CD14-positive monocyte (primary cell): ENCODE data around the gene COL12A1. TPM values are rescaled to one million over a fixed set of nuclear protein-coding genes. Genes with fewer than 3 reads are reported as not detected.

Experiments
- DNase-seq, 3 donors: peaks; one replicate each; pipeline ENCODE4 v3.0.0-alpha.2; 2011 to 2022
- H2AFZ ChIP-seq: 2 replicates; pipeline ENCODE4 v1.6.0; 2012; ENCODE audit warnings: mild to moderate bottlenecking, low read depth, low read length, inconsistent platforms; ENCODE audit not compliant: insufficient read depth, poor library complexity, severe bottlenecking
- H3K27ac ChIP-seq, 2 donors: 1 replicate in 1 of 2; 2 replicates in 1 of 2; pipeline ENCODE4 v1.5.1; 2012 to 2013; ENCODE audit warnings: low read length in 2 of 2, control low read depth in 1 of 2, inconsistent platforms in 1 of 2, low read depth in 1 of 2, mild to moderate bottlenecking in 1 of 2
- H3K27me3 ChIP-seq, 2 donors: one replicate each; pipeline versions ENCODE4 v1.6.0 to v1.6.1; 2011 to 2013; ENCODE audit warnings: low read length in 2 of 2; ENCODE audit not compliant: control insufficient read depth in 2 of 2, insufficient read depth in 2 of 2
- H3K36me3 ChIP-seq, 2 donors: replicated peaks in 1 of 2; 1 replicate in 1 of 2; 2 replicates in 1 of 2; pipeline versions ENCODE4 v1.5.1 to v1.6.1; 2012 to 2013; ENCODE audit warnings: low read length in 2 of 2, control low read depth in 1 of 2, inconsistent platforms in 1 of 2, mild to moderate bottlenecking in 1 of 2; ENCODE audit not compliant: insufficient read depth in 2 of 2, control insufficient read depth in 1 of 2
- H3K4me1 ChIP-seq, 2 donors: 1 replicate in 1 of 2; 2 replicates in 1 of 2; pipeline versions ENCODE4 v1.5.1 to v1.6.1; 2012 to 2013; ENCODE audit warnings: low read length in 2 of 2, control low read depth in 1 of 2, inconsistent platforms in 1 of 2, mild to moderate bottlenecking in 1 of 2, moderate library complexity in 1 of 2; ENCODE audit not compliant: insufficient read depth in 2 of 2, control insufficient read depth in 1 of 2
- H3K4me2 ChIP-seq: replicated peaks from 2 replicates; pipeline ENCODE3; 2012; ENCODE audit warnings: low read length, moderate library complexity, mild to moderate bottlenecking; ENCODE audit not compliant: poor library complexity, severe bottlenecking; ENCODE audit errors: extremely low read depth
- H3K4me3 ChIP-seq, 3 experiments: fragments of 200-600 bp in 1 of 3; sonication (generic) in 1 of 3; replicated peaks in 1 of 3; 1 replicate in 2 of 3; 2 replicates in 1 of 3; pipeline ENCODE4 v1.5.1; 2011 to 2013; ENCODE audit warnings: low read length in 3 of 3, mild to moderate bottlenecking in 3 of 3, control low read depth in 2 of 3, low read depth in 2 of 3, inconsistent platforms in 1 of 3, moderate library complexity in 1 of 3
- H3K79me2 ChIP-seq: 2 replicates; pipeline ENCODE4 v1.6.0; 2012; ENCODE audit warnings: mild to moderate bottlenecking, control low read depth, inconsistent platforms, low read length, moderate library complexity; ENCODE audit not compliant: insufficient read depth
- H3K9ac ChIP-seq: 2 replicates; pipeline ENCODE4 v1.6.0; 2017; ENCODE audit warnings: low read length, mild to moderate bottlenecking; ENCODE audit not compliant: insufficient read depth, poor library complexity, severe bottlenecking
- H3K9me3 ChIP-seq, 2 donors: replicated peaks in 1 of 2; 1 replicate in 1 of 2; 2 replicates in 1 of 2; pipeline versions ENCODE4 v1.5.1 to v1.6.1; 2012 to 2013; ENCODE audit warnings: low read length in 2 of 2, control low read depth in 1 of 2; ENCODE audit not compliant: control insufficient read depth in 1 of 2, insufficient read depth in 1 of 2
- H4K20me1 ChIP-seq: 2 replicates; pipeline ENCODE4 v1.6.0; 2012; ENCODE audit warnings: mild to moderate bottlenecking, low read length, control low read depth, moderate library complexity; ENCODE audit not compliant: insufficient read depth
- H3K27ac Mint-ChIP-seq, 7 donors: one replicate each; pipeline ENCODE4 v1.8.0; 2020; ENCODE audit warnings: mild to moderate bottlenecking in 7 of 7, mixed read lengths in 7 of 7, moderate library complexity in 6 of 7, inconsistent platforms in 2 of 7
- H3K27me3 Mint-ChIP-seq, 3 donors: one replicate each; pipeline ENCODE4 v1.8.0; 2021 to 2022; ENCODE audit warnings: low read depth in 3 of 3, mild to moderate bottlenecking in 3 of 3, mixed read lengths in 3 of 3, moderate library complexity in 3 of 3, inconsistent platforms in 1 of 3
- H3K36me3 Mint-ChIP-seq, 2 donors: one replicate each; pipeline ENCODE4 v1.8.0; 2020; ENCODE audit warnings: mixed read lengths in 2 of 2, inconsistent platforms in 1 of 2, mild to moderate bottlenecking in 1 of 2
- H3K4me1 Mint-ChIP-seq: one replicate; pipeline ENCODE4 v1.8.0; 2020; ENCODE audit warnings: mild to moderate bottlenecking, mixed read lengths
- H3K4me3 Mint-ChIP-seq, 2 donors: one replicate each; pipeline ENCODE4 v1.8.0; 2020; ENCODE audit warnings: mild to moderate bottlenecking in 2 of 2, mixed read lengths in 2 of 2, moderate library complexity in 1 of 2
- H3K9me3 Mint-ChIP-seq, 7 donors: one replicate each; pipeline ENCODE4 v1.8.0; 2020 to 2022; ENCODE audit warnings: mixed read lengths in 7 of 7, mild to moderate bottlenecking in 6 of 7, moderate library complexity in 6 of 7, inconsistent platforms in 2 of 7
- WGBS: methylation state at CpG from one replicate; pipeline ENCODE4 v1.1.5; 2013; ENCODE audit warnings: missing lambda C conversion rate; ENCODE audit not compliant: insufficient coverage; 5-methylcytosine and 5-hydroxymethylcytosine counted together
- intact Hi-C, 2 donors: fragments of 100-400 bp; cut with micrococcal nuclease; formaldehyde crosslinking; loops; one replicate each; pipeline versions ENCODE4 v1.15.0 to v1.15.1; 2023
- polyA plus RNA-seq, 3 donors: library from polyadenylated mRNA; depleted of rRNA in 1 of 3; unstranded in 2 of 3; stranded (reverse) in 1 of 3; fragments of 300-500 nt in 2 of 3; fragments of >200 nt in 1 of 3; fragmentation: Illumina TruSeq in 2 of 3; gene quantifications; 1 replicate in 2 of 3; 2 replicates in 1 of 3; pipeline ENCODE4 v1.2.3, GENCODE V29; 2012 to 2021
- TF ChIP-seq, protein P1 (sequence below): fragments of 200-600 bp; IDR thresholded peaks from one replicate; pipeline ENCODE4 v1.8.0; 2022; ENCODE audit warnings: antibody characterized with exemption, mild to moderate bottlenecking

The COL12A1 gene
- polyA plus RNA-seq, 3 donors: not detected

DNA sequence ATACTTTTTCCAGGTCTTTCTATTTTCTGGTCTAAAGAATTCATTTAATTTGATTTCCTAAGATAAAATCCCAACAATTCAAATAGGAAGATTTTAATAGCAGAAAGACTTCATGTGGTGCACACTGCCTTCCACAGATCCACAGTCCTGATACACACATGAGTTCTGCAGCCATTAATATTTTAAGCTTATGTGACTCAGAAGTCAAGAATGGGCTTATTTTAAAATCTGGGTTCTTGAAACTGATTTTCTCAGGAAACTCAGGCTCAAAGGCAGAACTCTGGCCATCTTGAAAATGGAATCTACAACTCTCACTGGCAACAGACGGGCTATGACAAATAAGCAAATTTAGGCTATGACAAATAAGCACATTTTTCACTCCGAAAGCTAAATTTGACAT is 88.2 kb downstream of the COL12A1 start:
- no peak for DNase-seq
- Mint-ChIP-seq H3K4me1 (no peaks in the 10 kb centered on the region), H3K36me3 (no peaks in the 10 kb centered on the region), H3K27ac (no peak overlapping the region), H3K9me3 (no peaks in the 10 kb centered on the region), H3K27me3 (no peaks in the 10 kb centered on the region), H3K4me3 (no peak overlapping the region)
- Histone ChIP-seq H3K4me2 (no peak overlapping the region), H3K79me2 (no peaks in the 10 kb centered on the region), H3K27ac (no peak overlapping the region), H3K4me1 (no peaks in the 10 kb centered on the region), H3K9ac (no peak overlapping the region), H3K36me3 (no peaks in the 10 kb centered on the region), H3K9me3 (no peaks in the 10 kb centered on the region), H3K4me3 (no peak overlapping the region), H2AFZ (no peak overlapping the region), H4K20me1 (no peaks in the 10 kb centered on the region), H3K27me3 (no peaks in the 10 kb centered on the region)
- TF ChIP-seq, protein P1, sequence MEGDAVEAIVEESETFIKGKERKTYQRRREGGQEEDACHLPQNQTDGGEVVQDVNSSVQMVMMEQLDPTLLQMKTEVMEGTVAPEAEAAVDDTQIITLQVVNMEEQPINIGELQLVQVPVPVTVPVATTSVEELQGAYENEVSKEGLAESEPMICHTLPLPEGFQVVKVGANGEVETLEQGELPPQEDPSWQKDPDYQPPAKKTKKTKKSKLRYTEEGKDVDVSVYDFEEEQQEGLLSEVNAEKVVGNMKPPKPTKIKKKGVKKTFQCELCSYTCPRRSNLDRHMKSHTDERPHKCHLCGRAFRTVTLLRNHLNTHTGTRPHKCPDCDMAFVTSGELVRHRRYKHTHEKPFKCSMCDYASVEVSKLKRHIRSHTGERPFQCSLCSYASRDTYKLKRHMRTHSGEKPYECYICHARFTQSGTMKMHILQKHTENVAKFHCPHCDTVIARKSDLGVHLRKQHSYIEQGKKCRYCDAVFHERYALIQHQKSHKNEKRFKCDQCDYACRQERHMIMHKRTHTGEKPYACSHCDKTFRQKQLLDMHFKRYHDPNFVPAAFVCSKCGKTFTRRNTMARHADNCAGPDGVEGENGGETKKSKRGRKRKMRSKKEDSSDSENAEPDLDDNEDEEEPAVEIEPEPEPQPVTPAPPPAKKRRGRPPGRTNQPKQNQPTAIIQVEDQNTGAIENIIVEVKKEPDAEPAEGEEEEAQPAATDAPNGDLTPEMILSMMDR: no peak
- whole genome bisulfite sequencing: no CpG with 5 or more reads among the region's 2 CpGs
- intact Hi-C loops: no loop called here

- no peak overlapping the region for H3K4me3 ChIP-seq
- H3K79me2 ChIP-seq: no peaks in the 10 kb centered on the region
- no peak overlapping the region for H3K9ac ChIP-seq
- DNase-seq: no peak
- 100% methylated on average over 1 of the region's 3 CpGs for WGBS
- Mint-ChIP-seq H3K4me3 (no peak overlapping the region), H3K27me3 (peaks cover 0 to under 1% (median 0%) of the 10 kb centered on the region in 3 donors), H3K4me1 (no peaks in the 10 kb centered on the region), H3K36me3 (no peaks in the 10 kb centered on the region), H3K9me3 (no peaks in the 10 kb centered on the region), H3K27ac (no peak overlapping the region)
- H3K9me3 ChIP-seq: no peaks in the 10 kb centered on the region
- TF ChIP-seq, protein P1: no peak
- H3K4me2 ChIP-seq: no peak overlapping the region
- H3K27ac ChIP-seq: no peak overlapping the region
- intact Hi-C loops: no loop called here
- no peaks in the 10 kb centered on the region for H4K20me1 ChIP-seq
- no peak overlapping the region for H2AFZ ChIP-seq
- H3K36me3 ChIP-seq: no peaks in the 10 kb centered on the region
- no peaks in the 10 kb centered on the region for H3K4me1 ChIP-seq
- H3K27me3 ChIP-seq: no peaks in the 10 kb centered on the region
Measured at GRCh38 chr6:75116946-75117345, 88.9 kb downstream of the COL12A1 start.
